Pons (tissue), 1 donor: ENCODE results near the gene GPR65.
"Not testable (repeated sequence)": the region's sequence is repeated elsewhere in the genome, so short reads cannot be mapped to it uniquely, and the experiment has no call there.

Experiments used
- DNase-seq: peaks from one replicate; pipeline ENCODE4 v3.0.0-alpha.2; 2016; ENCODE audit warnings: low spot score

The GPR65 gene

DNA sequence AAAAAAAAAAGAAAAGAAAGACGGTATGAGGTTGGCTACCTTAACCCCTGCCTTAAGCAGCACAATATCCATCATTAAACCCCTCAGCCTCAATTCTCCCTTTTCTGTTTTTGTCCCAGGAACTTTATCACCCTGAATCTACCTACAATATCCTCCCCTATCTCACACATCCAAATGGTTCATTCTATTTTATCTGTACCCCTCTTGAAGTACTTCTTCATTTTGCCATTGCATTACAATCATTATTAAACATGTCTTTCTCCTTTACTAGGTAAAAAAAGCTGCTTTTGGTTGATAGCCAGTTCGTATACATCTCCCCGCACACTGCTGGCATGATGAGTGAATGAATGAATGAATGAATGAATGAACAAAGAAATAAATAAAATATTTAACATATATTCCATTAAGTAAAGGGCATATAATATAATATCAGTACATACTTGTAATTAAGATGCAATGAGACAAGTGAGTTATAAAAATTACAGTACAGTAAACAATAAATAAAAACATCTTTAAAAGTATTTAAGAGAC lies 364 bp upstream of the GPR65 start:
- no peak for DNase-seq

DNA sequence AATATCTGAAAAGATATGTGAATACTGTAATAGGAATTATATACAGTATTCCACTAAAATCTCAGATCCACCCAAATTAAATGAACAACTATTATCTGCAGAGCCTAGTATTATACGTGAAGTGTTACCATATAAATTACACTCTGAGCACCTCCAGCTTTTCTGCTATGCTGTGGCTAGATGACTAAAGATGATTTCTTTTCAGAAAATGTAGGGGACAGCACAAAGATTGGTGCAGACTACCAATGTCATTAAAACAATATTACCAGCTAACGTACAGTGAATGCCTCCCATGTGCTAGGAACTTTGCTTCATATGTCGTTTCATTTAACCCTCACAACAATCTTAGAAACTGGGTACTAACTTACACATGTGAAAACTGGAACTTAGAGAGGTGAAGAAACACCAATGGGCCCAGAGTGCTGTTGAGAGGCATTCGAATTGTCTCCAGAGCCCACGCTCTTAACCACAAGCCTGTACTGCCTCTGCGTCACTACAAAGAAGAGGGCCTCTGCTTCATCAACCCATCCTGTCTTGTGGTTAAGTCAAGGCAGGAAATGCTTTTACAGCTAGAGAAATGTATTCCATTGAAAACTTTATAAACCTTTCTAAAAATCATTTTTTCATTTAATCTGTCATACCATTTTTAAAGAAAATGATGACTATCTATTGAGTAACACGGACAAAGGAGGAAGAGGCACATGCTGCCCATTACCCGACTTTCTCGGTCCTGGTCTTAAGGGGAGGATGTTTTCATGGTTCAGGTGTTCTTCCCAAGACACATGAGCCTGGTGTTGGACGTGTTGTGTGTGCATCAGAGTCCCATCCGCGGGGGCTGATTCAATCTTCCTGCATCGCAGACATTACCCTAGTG lies 1.3 kb downstream of the GPR65 start:
- DNase-seq, result peak; percentile 43

DNA sequence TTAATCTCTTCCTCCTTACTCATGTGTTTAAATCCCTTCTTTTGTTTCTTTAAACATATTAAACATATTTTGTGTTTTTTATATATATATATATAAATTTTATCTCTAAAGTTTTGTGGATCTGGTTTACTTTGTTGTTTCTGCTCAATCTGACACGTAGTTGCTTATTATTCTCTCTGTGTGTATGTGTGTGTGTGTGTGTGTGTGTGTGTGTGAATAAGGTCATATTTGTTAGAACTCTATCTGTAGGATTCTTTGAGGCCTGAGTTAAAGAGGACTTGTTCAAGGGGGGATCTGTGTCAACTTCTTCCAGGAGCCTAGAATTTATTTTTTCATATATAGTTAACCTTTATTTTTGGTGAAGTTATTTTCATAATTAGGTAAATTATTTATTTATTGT lies 2.7 kb downstream of the GPR65 start:
- no peak for DNase-seq

DNA sequence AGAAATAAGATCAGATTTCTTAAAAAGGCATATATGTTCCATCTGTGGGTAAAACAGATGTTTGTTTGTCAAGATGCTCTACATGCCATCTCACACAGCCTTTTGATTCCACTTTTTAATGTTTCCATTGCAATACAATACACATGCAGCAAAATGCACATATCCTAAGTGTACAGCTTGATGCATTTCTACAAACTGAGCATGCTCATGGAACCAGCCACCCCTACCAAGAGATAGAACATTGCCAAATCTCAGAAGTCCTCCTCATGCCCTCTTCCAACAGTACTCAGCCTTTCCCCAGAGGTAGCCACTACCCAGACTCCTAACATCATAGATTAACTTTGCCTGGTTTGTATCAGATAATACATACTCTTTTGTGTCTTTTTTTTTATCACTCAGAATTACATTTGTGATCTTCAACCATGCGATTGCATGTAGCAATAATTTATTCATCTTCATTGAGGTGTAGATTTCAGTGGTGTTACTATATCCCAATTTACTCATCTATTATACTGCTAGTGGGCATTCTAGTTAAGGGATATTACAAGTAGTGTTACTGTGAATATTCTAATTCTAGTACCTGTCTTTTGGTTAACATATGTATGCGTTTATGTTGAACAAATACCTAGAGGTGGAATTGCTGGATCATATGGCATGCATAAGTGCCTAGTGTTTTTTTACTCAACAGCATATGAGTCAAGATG lies 3.3 kb downstream of the GPR65 start:
- no peak for DNase-seq

DNA sequence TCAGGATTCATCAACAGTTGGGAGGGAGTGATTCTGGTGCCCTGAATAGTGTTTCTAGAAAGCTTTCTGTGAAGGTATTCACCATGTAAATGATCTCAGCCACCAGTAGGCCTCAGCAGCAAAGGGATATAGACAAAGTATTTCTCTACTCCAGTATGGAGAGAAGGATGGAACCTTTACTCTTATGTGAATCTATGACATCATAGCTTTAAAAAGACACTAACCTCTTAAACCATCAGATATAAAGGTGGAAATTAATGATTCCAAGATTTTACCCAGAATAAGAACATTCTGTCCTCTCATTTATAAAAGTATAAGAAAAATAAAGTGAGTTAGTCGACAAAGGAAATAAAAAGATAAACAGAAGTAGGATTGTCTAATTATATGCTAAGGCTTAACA lies 4.6 kb downstream of the GPR65 start:
- DNase-seq, result no peak

DNA sequence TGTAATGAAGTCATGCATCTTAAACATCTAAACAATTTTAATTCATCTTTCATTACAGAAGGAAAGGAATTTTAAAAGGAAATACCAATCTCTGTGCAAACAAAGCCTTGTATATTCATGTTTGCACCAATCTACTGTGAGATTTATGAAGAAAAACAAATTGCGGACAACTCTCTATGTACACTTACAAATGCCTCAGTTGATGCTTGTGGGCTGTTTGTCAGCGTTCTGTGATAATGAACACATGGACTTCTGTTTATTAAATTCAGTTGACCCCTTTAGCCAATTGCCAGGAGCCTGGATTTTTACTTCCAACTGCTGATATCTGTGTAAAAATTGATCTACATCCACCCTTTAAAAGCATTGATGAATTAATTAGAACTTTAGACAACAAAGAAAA lies 5.4 kb downstream of the GPR65 start:
- no peak for DNase-seq

DNA sequence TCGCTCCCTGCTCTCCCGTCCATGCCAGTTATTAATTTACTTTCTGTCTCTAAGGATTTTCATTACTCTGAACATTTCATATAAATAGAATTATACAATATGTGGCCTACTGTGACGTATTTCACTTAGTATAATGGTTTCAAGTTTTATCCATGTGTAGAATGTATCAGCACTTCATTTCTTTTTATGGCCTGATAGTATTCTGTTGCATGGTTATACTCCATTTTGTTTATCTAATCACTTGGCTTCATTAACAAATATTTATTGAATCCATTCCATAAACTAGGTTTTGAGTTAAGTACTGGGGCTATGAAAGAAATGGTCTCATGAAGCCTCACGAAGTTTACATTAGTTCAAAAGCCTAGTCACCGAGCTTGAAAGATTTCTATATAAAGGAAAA lies 7.6 kb downstream of the GPR65 start:
- no peak for DNase-seq

DNA sequence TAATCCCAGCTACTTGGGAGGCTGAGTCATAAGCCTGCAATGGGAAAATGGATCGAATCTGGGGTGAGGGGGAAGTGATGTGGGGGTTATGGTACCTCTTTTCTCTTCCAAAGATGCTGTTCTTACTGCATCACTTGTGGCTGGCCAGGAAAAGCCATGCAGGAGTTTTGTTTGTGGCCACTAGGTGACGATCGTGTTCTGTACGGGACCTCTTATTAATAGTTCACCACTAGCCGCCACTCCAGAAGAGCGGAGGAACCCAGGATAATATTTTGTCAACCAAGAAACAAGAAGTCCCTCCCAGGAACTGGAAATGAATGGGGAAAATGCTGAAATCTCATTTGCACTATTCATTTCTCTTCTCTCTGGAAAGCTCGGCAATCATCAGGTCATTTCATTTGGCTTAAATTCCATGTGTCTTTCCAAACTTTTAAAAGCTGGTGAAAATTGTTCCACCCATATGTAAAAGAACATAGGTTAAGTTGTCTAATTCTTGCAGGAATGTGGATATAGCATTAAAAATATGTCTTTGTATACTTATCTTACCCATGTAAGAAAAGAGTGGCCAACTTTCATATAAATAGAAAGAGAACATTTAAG lies 8.9 kb downstream of the GPR65 start:
- DNase-seq, result peak; percentile 82

DNA sequence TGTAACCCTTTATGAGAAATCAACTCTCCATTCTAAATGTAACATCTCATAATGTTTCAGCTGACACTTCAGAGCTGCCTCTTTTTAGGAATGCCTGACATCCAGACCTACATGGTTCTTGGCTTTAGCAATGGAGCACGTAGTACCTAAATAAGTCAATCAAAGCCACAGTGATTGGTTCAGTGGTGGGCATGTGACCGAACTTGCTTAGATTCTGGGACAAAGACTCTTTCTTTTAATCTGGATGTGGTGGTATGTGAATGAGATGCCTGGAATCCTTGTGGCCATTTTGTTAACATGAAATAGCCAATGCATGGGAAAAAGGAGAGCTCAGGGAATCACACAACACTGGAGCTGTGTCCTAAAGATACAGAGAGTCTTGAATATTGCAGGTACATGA lies 11.8 kb downstream of the GPR65 start:
- no peak for DNase-seq

DNA sequence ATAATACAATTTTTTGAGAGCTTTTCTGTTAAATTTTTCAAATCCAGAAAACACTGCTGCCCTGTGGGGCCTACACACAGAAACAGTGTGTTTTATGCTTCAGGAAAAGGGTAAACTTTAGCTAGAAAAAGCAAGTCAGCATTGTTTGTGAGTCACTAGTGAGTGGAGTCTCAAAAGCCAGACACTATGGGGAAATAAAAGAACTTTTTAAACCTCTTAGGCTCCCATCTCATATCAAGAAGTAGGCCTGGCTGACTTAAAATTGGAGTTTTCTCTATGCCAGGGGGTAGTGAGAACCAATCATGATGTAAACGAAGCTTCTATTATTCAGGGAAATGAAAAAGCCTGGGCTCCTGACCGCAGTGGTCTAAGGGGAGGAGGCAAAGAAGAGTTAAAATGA lies 12.6 kb downstream of the GPR65 start:
- no peak for DNase-seq

DNA sequence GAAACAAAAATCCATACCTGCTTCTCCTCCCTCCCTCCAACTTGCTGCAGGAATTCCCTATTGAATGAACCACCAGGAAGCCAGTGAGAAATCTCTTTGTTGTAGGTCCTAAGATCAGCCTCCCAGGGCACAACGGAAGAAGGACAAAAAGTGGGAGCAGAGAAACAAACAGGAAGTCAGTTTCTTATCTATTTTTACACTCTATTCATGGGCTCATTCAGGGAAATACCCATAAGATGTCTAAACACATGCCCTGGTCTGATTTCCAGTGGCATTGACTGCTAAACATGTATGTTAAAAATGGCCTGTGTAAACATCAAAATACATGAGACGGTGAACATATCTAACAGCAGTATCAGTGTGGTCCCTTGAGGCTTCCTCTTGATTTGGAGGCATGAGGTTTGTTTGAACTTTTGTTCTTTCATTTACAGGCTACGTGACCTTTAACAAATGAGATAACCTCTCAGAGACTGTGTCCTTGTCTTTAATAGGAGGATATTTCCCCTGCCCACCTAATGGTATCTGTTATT lies 18.8 kb downstream of the GPR65 start:
- DNase-seq, result no peak

DNA sequence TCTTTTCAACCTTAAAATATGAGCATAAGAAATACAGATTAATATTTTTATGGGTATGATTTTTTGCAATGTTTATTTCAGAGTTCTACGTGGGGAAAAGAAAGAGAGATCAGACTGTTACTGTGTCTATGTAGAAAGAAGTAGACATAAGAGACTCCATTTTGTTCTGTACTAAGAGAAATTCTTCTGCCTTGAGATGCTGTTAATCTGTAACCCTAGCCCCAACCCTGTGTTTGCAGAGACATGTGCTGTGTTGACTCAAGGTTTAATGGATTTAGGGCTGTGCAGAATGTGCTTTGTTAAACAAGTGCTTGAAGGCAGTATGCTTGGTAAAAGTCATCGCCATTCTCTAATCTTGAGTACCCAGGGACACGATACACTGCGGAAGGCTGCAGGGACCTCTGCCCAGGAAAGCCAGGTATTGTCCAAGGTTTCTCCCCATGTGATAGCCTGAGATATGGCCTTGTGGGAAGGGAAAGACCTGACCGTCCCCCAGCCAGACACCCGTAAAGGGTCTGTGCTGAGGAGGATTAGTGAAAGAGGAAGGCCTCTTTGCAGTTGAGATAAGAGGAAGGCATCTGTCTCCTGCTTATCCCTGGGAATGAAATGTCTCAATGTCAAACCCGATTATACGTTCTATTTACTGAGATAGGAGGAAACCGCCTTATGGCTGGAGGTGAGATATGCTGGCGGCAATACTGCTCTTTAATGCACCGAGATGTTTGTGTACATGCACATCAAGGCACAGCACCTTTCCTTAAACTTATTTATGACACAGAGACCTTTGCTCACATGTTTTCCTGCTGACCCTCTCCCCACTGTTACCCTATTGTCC lies 19.5 kb downstream of the GPR65 start:
- DNase-seq, result not testable (repeated sequence)

DNA sequence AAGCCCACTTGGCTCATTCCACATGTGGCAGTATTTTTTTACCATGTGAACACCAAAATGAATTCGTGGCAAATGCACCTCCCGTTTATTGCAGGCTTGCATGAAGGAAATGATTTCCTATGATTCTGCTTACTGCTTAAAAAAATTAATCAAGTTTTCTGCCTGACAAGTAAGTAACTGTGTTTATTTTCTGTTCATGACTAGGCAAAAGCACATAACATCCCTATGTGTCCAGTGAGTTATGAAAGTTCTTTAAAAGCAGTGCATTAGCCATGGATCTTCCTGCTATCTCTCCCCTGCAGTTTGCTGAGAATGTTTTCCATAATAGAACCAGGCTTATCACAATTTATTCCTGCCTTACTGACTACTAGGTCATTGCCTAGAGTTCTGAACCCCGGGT lies 20.4 kb downstream of the GPR65 start:
- DNase-seq, result no peak

DNA sequence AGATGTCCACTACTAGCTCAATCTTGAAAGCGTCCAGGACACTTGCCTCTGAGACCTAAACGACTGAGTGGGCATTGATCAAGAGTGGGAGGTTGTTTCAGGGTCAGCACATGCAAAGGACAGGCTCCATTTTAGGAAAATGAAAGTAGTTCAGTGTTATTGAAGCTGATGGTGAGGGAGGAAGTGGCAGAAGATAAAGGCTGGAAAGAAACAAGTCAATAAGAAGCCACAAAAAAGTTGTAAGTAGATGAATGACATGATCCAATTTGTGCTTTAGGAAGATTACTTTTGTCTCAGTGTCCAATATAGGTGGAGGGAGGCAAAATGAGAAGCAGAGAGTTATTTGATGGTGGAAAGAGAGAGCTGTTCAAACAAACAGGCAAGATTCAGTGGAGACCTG lies 22.0 kb downstream of the GPR65 start:
- no peak for DNase-seq

DNA sequence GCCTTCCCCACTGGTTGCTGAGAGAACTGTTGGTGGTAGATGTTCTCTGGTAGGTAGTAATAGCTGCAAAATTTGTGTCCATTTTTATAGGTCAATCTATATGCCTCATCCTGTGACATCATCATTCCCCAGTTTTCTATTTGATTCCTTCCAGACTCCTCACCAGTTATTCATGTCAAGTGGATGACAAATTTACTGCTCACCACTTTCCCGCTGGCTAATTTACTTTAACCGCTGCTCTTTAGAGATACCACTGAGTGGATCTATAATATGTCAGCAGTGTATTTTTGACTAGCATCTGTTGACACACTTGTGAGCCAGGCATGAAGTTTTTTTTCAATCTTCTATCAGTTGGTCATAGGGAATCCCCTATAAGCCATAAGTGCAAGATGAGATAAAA lies 24.6 kb downstream of the GPR65 start:
- DNase-seq, result no peak

DNA sequence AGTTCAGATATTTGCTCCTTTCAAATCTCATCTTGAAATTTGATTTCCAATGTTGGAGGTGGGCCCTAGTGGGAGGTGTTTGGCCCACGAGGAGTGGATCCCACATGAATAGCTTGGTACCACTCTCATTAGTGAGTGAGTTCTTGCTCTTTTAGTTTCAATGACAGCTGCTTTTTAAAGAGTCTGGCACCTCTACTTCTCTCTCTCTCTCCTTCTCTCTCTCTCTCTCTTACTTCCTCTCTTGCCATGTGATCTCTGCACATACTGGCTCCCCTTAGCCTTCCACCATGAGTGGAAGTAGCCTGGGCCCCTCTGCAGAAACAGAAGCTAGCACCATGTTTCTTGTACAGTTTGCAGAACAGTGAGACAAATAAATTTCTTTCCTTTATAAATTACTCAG lies 25.1 kb downstream of the GPR65 start:
- peak; percentile 34 for DNase-seq

DNA sequence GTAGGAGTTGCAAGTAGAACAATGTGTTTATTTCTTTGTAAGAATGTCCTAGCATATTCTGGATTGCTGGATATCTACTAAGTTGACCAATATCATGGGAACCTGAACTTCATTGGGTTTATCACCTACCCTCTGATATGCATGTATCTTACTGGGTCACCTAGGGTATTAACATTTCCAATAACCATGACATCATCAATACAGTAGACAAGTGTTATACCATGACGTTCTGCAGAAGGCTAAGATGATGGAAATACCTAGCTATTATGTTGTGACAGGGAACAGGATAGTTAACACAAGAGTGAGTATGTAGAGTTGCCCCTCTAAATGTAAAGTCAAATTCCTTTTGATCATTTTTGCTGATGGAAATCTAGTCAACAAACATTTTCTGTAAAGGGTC lies 26.0 kb downstream of the GPR65 start:
- DNase-seq, result no peak

DNA sequence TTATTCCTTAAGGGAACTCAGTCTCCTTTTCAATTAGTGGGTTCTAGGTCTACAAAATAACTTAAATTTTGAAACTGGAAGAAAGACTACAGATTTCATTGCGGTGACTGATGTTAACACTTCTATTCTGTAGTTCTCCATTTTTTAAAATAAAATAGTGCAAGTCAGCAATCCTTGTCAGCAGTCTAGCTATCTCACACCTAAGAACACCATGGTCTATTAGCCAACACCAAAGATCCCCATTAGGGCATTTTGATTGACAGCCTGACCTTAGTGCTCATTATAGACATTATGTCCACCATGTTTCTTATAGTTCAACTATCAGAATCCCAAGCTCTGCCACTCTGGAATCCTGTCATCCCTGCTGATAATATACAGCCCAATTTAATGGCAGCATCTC lies 27.4 kb downstream of the GPR65 start:
- no peak for DNase-seq

DNA sequence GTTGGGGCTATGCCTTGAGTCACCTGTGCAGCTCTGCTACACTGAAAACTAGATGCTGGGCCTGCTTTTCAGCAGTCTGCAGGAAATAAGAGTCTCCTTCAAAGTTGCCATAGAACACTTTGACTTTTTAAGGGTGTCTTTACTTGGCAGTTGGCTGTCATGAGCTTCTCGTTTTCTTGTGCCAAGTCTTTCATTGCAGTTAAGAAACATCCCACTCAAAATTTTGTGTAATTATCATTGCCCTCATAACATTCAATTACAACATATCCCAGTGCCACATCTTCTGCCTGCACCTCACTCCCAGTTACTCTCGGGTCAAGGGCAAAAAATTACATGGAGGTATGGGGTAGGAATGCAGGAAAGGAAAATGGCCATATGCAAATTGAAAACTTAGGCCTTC lies 29.1 kb downstream of the GPR65 start:
- DNase-seq, result no peak

DNA sequence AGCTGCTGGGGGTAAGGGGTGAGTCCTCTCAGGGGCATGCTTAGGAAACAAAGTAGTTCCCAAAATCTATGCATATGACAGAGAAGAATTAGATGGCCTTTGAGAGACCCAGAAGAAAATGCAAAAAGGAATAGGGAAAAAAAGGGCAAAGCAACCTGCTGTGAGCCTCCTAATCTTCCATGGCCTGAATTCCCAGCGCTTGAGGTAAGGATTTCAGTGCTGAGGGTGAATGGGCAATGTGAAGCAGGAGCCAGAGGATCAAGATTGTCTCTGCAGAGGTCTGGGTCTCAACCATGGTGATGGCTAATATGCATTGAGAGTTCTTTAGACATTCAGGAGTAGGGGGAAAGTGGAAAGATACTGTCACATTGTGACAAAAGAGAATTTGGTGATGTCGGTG lies 31.5 kb downstream of the GPR65 start:
- no peak for DNase-seq

DNA sequence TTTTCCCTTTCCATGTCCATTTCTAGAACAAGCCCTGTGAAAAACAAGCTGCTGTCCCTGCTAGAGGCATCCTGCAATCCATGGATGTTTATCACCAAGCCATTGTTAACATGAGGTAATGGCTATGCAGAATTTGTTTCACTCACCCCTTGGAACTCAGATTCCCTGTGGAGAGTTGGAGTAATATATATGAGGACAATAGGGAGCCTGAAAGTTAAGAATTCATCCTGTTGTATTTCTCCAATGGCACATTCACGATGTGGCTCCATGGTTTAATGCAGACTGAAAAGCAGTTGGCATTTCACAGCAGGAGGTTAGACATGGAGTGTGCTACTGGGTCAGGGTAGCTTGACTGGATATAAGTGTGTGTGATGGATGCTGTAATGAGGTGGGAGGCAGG lies 32.4 kb downstream of the GPR65 start:
- no peak for DNase-seq

DNA sequence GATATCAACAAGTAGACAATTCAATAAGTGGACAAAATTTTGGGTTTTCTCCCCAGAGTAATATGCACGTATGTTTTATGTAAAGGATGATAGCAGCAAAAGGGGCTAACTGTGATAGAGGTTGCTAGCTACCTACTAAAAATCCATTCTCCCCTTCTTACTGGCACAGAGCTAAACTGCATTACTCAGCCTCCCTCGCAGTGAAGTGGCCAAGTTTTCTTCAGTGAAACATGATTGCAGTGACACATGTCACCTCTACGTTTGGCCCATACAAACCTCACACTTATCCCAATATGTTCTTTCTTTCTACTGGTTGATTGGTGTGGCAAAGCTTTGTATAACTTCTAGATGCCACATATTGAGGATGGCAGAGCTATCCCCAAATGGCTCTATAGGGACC lies 34.3 kb downstream of the GPR65 start:
- DNase-seq, result no peak
